GM21825 (cell line): ENCODE measurements around the gene TAGLN.
A peak's percentile ranks its signal among the peaks of the same experiment; 100 is the strongest.
"Not testable (repeated sequence)": the region's sequence is repeated elsewhere in the genome, so short reads cannot be mapped to it uniquely, and the experiment has no call there.

Source experiments
- ATAC-seq: cut with Tn5 transposase; IDR thresholded peaks from one replicate; pipeline ENCODE4 v1.9.1; 2021; ENCODE audit warnings: mild to moderate bottlenecking, moderate library complexity; ENCODE audit not compliant: unreplicated experiment

The TAGLN gene

GRCh38 chr11:117180661-117181585 is 18.2 kb upstream of the TAGLN start:
- ATAC-seq: peak; percentile 26

GRCh38 chr11:117181586-117182550 is 17.3 kb upstream of the TAGLN start:
- ATAC-seq: no peak

GRCh38 chr11:117182551-117182935 is 16.6 kb upstream of the TAGLN start:
- no peak for ATAC-seq

GRCh38 chr11:117183178-117183577 is 16.0 kb upstream of the TAGLN start:
- not testable (repeated sequence) for ATAC-seq

- no peak for ATAC-seq
These were observed 15.3 kb upstream of the TAGLN start for GRCh38 chr11:117183724-117184349.

- ATAC-seq: no peak
These were observed 13.3 kb upstream of the TAGLN start for GRCh38 chr11:117185736-117186430.

DNA sequence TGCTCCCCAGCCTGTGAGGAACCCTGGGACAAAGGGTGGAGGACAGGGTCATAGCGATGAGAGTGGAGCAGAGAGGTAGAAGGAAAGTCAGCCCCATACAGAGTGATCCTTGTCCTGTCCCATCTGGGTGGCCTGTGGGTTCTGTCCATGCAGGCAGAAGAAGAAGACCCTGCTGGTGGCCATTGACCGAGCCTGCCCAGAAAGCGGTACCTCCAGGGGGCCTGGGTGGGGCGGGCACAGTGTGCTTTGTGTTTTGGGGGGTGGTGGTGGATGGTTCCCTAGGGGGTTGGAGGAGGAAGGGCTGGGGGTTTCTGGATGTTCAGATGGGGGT is 12.8 kb upstream of the TAGLN start:
- ATAC-seq: no peak

- ATAC-seq: no peak
These were observed 12.2 kb upstream of the TAGLN start for GRCh38 chr11:117187007-117187406.

DNA sequence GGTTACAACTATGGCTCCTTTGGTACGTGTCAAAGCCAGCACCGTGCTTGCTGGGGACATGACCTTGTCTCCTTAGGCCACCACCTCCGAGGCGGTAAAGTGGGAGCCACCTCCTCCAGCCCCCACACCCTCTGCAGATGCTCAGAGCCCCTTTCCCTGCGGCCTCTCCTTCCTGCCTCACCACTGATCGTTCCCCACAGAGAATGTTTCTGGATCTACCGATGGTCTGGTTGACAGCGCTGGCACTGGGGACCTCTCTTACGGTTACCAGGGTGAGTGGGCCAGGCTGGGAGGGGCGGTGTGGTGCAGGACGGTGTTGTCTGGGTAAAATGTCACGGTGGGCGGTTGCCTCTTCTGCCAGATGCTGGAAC is 11.8 kb upstream of the TAGLN start:
- no peak for ATAC-seq

DNA sequence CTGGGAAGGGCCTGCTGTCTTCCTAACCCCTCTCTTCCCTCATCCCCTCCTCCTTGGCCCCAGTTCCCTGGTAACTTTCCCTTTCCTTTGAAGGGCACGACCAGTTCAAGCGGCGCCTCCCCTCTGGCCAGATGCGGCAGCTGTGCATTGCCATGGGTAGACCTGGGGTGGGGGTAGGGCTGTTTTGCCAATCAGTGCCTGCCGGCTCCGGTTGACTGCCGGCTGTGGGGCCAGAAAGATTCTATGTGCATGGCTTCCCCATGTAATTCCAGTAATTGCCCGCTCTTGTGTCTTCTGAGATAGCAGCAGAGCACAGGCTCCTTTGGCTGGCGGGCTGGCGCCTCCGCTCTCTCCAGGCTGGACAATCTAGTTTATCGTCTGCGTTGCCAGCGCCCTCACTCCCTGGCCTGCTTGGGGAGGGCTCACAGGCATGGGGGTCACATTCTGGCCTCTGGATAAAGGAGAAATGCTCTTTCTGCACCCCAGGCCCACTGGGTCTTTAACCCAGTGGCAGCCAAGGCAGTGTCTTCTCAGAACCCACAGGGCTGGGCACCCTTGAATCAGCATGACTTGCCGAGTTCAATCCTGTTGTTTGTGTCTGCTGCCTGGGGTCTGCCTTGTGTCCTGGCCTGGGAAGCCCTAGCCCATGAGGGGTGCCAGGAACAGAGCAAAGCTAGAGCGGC is 11.2 kb upstream of the TAGLN start:
- no peak for ATAC-seq

GRCh38 chr11:117188620-117189081 is 10.5 kb upstream of the TAGLN start:
- ATAC-seq: no peak

DNA sequence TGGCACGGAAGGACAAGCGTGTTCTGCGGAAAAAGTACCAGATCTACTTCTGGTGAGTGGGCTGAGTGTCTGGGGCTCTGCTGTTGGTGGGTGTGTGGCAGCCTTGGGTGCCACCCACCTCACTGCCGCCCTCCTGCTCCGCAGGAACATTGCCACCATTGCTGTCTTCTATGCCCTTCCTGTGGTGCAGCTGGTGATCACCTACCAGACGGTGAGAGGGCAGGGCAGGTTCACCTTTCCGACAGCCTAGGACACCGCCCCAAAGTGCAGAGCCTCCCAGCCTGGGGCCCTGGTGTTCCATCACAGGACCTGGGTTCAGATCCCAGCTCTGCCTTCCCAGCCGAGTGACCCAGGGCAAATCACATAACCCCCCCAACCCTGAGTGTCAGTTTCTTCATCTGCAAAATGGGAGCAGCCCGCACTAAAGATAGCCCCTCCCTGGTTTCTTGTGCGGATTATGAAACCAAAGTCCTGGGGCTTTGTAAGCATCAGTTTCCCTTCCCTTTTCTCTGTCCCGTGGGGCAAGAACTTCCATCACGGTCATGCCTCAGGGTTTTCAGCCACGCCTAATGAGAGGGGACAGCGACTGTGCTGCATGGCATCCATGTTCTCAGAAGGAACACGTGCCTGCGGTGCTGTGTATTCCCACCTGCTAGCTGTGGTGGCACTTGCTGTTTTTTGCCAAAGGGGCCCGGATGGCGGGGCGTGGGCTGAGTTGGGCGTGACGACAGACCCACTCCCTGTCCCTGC is 9.8 kb upstream of the TAGLN start:
- ATAC-seq: peak; percentile 59

DNA sequence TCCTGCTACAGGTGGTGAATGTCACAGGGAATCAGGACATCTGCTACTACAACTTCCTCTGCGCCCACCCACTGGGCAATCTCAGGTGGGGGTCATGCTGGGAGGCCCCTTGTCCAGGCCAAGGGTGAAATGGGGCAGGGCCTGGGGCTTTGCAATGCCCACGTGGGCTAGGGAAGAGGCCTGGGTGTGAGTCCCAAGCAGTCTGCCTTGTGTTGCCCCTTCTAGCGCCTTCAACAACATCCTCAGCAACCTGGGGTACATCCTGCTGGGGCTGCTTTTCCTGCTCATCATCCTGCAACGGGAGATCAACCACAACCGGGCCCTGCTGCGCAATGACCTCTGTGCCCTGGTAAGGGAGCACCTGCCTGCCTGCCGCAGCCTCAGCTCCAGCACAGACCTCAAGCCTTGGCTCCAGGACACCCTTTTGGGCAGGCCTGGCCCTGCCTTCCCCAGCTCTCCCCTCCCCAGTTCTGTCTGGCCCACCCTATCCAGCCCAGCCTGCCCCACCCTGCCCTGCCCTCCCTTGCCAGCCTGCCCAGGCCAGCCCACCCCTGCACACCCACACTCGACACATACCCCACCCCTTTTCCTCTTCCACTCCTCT is 9.1 kb upstream of the TAGLN start:
- ATAC-seq: no peak

- no peak for ATAC-seq
These were observed 7.3 kb upstream of the TAGLN start for GRCh38 chr11:117191680-117192400.

DNA sequence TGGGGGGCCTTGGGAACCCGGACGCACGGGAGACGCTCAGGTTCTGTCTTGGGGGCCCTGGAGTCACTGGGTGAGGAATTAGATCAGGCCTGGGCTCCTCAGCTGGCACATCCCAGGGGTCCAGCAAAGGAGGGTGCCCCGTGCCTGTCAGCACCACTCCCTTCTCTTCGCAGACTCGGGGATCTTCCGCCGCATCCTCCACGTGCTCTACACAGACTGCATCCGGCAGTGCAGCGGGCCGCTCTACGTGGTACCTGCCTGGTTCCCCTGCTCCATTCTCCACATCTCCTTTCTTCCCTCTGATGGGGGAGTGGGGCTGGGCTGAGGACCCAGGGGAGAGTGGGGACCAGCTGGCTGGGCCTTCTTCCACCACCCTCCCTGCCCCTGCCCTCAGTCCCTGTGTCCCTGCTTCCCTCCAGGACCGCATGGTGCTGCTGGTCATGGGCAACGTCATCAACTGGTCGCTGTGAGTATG is 6.7 kb upstream of the TAGLN start:
- ATAC-seq: no peak

DNA sequence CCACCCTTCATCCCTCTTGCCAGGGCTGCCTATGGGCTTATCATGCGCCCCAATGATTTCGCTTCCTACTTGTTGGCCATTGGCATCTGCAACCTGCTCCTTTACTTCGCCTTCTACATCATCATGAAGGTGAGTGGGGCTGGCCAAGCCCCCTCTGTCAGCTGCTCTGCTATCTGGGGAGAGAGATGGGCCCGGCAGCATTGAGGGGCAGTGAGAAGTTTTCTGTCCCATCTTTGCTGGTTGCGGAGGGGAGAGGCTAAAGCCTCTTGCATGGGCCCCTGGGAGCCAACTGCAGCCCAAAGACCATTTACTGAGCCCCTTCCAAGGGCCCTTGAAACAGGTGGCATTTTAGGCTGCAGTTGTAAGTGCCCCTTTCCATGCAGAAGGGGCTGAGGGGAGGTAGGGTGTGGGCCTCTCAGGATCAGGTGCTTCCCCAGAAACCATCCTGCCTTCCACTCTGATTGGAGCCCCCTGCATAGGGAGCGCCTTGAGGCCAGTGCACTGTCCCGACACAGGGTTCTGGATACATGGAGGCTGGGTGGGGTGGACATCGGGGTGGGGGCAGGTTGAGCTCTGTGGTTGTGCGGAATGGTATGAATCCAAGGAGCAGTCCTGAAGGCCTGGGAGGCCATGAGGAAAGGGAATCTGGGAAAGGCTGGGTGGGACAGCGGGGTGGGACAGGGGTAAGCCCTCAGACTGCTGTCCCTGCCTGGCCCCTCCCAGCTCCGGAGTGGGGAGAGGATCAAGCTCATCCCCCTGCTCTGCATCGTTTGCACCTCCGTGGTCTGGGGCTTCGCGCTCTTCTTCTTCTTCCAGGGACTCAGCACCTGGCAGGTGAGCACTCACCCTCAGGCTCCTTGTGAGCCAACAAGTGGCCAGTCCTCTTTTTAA is 5.8 kb upstream of the TAGLN start:
- ATAC-seq: no peak

GRCh38 chr11:117194267-117194666 is 4.9 kb upstream of the TAGLN start:
- ATAC-seq: no peak
